EL (cell line): ENCODE results near the gene KRT13.
A peak's percentile ranks its signal among the peaks of the same experiment; 100 is the strongest.

ENCODE experiments used
- DNase-seq: peaks from one replicate; pipeline ENCODE4 v3.0.0-alpha.2; 2016

The KRT13 gene

DNA sequence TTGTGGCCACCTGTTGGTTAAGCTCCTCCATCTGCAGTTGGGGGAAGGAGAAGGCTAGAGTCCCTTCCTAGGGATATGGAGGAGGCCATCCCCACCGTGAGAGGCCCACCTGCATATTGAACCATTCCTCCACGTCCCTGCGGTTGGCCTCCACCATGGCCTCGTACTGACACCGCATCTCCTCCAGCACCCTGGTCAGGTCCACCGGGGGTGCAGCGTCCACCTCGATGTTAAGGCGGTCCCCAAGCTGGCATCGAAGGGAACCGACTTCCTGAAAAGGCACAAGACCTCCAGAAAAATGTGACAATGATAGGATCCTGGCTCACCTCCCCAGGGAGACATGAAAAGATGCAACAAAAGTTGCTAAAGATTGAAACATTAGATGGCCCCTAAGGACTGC, 41.2 kb downstream of the KRT13 start:
- no peak for DNase-seq

DNA sequence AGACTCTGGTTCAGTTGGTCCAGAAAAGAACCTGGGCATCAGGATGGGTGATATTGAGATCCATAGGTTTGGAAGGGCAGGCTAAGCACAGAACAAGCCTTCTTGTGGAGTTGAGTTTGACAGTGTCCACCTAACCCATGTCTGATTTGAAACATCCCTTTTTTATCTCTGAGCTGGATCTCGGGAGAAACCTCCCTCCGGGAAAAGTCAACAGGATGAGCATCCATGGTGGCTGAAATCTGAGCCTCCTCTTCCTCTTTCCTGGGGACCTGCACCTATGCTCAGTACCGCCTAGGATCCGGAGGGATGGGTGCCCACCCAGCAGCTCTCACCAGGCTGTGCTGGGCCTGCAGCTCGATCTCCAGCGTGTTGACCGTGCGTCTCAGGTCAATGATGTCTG, 41.7 kb downstream of the KRT13 start:
- no peak for DNase-seq

DNA sequence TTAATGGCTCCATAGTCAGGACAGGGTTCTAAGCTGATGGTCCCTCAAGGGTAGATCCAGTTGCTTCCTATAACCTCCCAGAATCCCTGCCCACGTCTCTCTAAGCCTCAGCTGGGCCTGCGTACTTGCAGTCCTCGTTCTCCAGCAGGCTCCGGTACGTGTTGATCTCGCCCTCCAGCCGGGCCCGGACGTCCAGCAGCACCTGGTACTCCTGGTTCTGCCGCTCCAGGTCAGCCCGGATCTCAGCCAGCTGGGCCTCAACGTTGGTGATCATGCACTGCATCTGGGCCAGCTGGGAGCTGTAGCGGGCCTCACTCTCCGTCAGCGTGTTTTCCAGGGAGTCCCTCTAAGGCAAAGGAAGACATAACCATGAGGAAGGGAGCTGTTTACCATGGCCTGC, 42.7 kb downstream of the KRT13 start:
- DNase-seq, result no peak

DNA sequence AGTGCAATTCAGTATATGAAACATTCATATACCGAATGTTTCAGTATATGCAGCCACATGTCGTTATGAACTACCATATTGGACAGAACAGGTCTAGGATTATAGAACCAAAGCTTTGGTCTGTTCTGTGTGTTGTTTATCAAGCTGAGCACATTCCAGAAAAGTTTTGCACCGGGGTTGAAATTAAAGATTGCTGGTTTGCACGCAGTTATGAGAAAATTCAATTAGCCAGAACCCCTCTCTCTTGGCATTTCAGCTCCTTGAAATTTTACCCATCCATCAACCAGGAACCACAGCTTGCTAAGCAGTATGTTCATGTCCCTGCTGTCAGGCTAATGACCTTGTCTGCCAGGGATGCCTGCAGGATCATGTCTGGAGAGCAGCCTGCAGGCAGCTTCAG, 47.7 kb downstream of the KRT13 start:
- DNase-seq, result no peak

DNA sequence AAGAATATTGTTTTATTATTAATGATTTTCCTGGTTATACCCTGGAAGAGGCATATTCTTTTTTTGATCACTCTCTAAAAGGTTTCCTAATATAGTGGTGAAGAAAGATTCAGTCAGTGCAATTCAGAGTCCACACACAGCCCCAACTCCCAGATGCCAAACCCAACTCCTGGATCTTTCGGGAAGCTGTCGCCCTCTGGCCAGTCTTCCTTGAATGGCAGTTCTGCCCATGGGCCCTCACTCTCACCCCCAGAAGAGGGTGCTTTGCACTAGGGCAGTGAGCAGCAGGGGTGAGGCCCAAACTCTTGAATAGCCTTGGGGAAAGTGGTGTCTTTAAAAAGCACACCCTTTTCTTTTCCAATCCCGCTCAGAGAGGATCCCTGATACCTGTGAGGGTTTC, 49.2 kb downstream of the KRT13 start:
- DNase-seq, result no peak

DNA sequence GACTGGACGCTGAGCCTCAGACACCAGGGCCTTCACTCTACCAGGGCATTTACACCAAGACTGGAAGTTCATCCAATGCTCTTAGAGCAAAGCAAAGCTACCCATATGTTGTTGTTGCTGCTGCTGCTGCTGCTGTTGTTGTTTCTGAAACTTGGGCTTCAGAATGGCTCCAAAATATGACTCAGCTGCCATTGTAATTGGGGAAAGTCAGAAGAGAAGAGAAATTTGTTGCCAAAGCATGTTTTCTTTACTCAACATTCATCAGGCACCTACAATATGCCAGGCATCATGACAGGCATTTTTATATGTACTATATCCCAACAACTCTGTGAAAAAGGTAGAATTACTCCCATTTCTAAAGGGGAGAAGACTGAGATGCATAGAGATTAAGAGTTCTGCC, 50.2 kb downstream of the KRT13 start:
- DNase-seq, result peak; percentile 27

DNA sequence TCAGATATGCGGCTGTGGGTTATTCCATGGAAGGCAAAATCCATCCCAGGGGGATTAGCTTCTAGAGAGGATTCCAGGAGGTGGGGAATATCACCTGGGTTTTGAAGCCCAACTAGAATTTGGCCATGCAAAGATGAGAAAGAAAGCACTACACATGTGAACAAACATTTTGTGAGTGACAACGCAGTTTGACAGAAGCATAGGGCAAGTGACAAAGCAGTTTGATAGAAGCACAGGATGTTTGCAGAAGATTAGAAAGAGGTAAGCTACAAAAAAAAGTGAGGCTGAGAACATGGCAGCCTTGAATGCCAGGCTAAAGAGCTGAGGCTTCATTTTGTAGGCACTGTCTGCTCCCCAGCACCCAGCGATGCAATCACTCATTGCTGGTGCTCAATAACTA, 52.3 kb downstream of the KRT13 start:
- DNase-seq, result no peak

DNA sequence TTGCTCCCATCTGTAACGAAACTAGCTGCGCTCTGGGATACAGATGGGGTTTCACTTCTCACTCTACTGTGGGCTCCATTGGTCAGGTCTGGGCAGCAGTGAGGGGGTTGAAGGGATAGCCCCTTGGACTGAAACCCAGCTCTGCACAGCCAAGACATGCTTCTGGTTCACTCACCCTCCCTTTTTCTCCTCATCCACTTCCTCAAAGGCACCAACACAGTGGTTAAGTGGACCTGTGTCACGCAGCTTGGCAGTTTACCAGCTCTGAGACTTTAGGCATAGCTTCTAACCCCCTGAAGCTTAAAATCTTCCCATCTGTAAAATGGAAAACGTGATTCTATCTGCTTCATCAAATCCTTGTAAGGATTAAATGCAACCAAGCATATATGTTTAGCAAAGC, 53.1 kb downstream of the KRT13 start:
- no peak for DNase-seq

DNA sequence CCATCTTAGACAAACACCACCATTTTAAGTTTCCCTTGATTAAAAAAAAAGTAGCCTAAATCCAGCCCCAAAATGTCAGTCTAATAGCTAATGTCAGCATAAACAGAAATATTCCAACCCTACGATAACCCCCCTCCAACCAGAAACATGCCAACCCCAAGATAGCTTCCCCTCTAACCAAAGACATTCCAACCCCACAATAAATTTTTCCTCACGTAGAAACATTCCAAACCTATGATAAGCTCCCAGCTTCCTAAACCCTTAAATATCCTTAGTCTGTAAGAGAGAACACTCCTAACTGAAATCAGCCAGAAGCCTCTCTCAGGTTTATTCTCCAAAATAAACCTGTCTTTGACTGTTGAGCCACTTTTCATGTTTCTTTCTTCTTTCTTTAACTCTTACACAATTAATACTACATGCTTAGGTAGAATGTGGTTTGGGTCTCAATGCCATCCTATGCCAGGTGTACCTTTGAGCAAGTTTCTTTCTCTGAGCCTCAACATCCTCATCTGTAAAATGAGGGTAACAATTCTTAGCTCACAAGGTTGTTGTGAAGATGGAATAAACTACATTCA, 54.2 kb downstream of the KRT13 start:
- peak; percentile 90 for DNase-seq
